Spleen (tissue), 7 donors: ENCODE measurements around the gene CCDC184.

ENCODE experiments used
- POLR2A ChIP-seq, 3 donors: fragments of 450-650 bp; IDR thresholded peaks; one replicate each; pipeline ENCODE4 v1.5.1; 2017; ENCODE audit warnings: antibody characterized with exemption in 3 of 3, mild to moderate bottlenecking in 1 of 3
- POLR2AphosphoS5 ChIP-seq, 3 donors: sonication (generic); formaldehyde crosslinking; IDR thresholded peaks; one replicate each; pipeline ENCODE4 v1.5.1; 2017; ENCODE audit warnings: antibody characterized with exemption in 3 of 3
- TF ChIP-seq, protein P1 (sequence below), 11 experiments: fragments of 200-600 bp in 7 of 11; fragments of 450-650 bp in 4 of 11; sonication (generic) in 4 of 11; IDR thresholded peaks in 8 of 11; conservative IDR thresholded peaks in 3 of 11; 1 replicate in 7 of 11; 2 replicates in 4 of 11; pipeline versions ENCODE4 v1.4.0 to v1.8.0; 2016 to 2021; ENCODE audit warnings: antibody characterized with exemption in 11 of 11, inconsistent platforms in 4 of 11, mild to moderate bottlenecking in 1 of 11
- donor health status: DM: no; HTN: no; CAD: no; lungs with moderate emphysema.
- donor health status: DM: no; HTN: no; CAD: no.
- donor health status: DM: no; HTN: no; CAD: no.

DNA sequence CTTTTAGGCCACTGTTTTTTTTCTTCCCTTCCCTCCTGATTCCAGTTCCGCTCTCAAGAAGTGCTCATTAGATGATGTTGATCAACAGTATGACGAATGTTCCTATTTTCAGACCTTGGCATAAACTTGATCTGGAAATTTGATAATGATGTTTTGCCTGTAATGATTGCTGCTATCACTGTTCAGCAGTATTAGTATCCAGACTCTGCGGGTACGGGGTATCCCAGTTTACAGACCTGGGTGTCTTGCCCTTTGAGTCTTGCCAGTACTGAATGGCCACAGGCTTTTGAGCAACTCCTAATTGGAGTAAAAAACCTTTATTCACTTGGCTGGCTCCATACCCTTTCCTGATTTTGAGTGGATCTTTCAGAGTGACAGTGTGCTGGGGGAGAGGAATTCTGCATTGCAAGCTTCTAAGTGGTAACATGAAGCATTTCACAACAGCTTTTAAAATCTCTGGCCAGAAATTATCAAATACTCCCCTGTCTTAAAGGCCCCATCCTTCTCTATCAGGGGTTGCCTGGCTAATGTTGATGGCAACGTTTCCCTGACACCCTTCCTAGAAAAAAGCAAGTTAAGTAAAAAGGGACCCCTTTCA, 20.2 kb upstream of the CCDC184 start:
- TF ChIP-seq, protein P1, sequence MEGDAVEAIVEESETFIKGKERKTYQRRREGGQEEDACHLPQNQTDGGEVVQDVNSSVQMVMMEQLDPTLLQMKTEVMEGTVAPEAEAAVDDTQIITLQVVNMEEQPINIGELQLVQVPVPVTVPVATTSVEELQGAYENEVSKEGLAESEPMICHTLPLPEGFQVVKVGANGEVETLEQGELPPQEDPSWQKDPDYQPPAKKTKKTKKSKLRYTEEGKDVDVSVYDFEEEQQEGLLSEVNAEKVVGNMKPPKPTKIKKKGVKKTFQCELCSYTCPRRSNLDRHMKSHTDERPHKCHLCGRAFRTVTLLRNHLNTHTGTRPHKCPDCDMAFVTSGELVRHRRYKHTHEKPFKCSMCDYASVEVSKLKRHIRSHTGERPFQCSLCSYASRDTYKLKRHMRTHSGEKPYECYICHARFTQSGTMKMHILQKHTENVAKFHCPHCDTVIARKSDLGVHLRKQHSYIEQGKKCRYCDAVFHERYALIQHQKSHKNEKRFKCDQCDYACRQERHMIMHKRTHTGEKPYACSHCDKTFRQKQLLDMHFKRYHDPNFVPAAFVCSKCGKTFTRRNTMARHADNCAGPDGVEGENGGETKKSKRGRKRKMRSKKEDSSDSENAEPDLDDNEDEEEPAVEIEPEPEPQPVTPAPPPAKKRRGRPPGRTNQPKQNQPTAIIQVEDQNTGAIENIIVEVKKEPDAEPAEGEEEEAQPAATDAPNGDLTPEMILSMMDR (IDR thresholded peaks at IDR 0.05 in 8 of 11, conservative IDR thresholded peaks at IDR 0.05 in 3 of 11) = no peak
- TF ChIP-seq POLR2A (IDR thresholded peaks at IDR 0.05) (no peak), POLR2AphosphoS5 (IDR thresholded peaks at IDR 0.05) (no peak)
